GM23248 (cell line): ENCODE measurements around the gene IL3RA.
"Not testable (repeated sequence)": the region's sequence is repeated elsewhere in the genome, so short reads cannot be mapped to it uniquely, and the experiment has no call there.

Experiments used
- EZH2 ChIP-seq: fragments of 200-600 bp; sonication (generic); IDR thresholded peaks from 2 replicates; pipeline ENCODE4 v1.6.1; 2018; ENCODE audit warnings: antibody characterized with exemption, mild to moderate bottlenecking; ENCODE audit not compliant: insufficient read depth, poor library complexity, severe bottlenecking
- EZH2phosphoT487 ChIP-seq: fragments of 200-600 bp; sonication (generic); IDR thresholded peaks from 2 replicates; pipeline ENCODE4 v1.6.1; 2018; ENCODE audit warnings: antibody characterized with exemption, moderate library complexity, mild to moderate bottlenecking, low read depth; ENCODE audit not compliant: insufficient read depth

DNA sequence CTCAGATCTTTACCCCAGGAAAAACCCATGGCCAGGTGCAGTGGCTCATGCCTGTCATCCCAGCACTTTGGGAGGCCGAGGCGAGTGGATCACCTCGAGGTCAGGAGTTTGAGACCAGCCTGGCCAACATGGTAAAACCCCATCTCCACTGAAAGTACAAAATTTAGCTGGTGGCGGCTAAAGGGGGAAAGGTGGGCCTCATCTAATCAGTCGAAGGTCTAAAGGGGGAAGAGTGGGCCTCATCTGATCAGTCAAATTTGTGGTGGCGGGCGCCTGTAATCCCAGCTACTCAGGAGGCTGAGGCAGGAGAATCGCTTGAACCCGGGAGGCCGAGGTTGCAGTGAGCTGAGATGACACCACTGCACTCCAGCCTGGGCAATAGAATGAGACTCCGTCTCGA, 27.7 kb upstream of the IL3RA start:
- not testable (repeated sequence) for TF ChIP-seq EZH2phosphoT487, EZH2
